ENCODE results near the gene TRMT2B. TPM values are rescaled to one million over a fixed set of nuclear protein-coding genes. Genes with fewer than 3 reads are reported as not detected.

Gene TRMT2B
- total and polyA plus RNA-seq, 10 of the 15 experiments (the other 5 are each of a cell fraction or from before 2014, with no cell fraction given): 2.5 to 14.2 (median 11.5) TPM

GRCh38 chrX:101051549-101052302 is at the start of gene TRMT2B (continued):
- TF ChIP-seq, protein P1, sequence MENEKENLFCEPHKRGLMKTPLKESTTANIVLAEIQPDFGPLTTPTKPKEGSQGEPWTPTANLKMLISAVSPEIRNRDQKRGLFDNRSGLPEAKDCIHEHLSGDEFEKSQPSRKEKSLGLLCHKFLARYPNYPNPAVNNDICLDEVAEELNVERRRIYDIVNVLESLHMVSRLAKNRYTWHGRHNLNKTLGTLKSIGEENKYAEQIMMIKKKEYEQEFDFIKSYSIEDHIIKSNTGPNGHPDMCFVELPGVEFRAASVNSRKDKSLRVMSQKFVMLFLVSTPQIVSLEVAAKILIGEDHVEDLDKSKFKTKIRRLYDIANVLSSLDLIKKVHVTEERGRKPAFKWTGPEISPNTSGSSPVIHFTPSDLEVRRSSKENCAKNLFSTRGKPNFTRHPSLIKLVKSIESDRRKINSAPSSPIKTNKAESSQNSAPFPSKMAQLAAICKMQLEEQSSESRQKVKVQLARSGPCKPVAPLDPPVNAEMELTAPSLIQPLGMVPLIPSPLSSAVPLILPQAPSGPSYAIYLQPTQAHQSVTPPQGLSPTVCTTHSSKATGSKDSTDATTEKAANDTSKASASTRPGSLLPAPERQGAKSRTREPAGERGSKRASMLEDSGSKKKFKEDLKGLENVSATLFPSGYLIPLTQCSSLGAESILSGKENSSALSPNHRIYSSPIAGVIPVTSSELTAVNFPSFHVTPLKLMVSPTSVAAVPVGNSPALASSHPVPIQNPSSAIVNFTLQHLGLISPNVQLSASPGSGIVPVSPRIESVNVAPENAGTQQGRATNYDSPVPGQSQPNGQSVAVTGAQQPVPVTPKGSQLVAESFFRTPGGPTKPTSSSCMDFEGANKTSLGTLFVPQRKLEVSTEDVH (IDR thresholded peaks at IDR 0.05; ENCODE audit: low read depth, partially characterized antibody): no peak
- TF ChIP-seq CHD4 (IDR thresholded peaks at IDR 0.05) (no peak), JUNB (IDR thresholded peaks at IDR 0.05) (no peak), TARDBP (IDR thresholded peaks at IDR 0.05; ENCODE audit: borderline replicate concordance) (no peak), HDGF (IDR thresholded peaks at IDR 0.05) (no peak), NFYB (IDR thresholded peaks at IDR 0.05; ENCODE audit: insufficient read depth, low read depth, low read length) (peak; percentile 58; the same call in 1 of the 2 replicates), POU2F2 (IDR thresholded peaks at IDR 0.05; ENCODE audit: borderline replicate concordance, low read depth, low read length) (no peak), MTA3 (IDR thresholded peaks at IDR 0.05; ENCODE audit: borderline replicate concordance, low read length) (no peak), NR2C2 (IDR thresholded peaks at IDR 0.05; ENCODE audit: borderline replicate concordance, control insufficient read depth, insufficient read length, low read depth) (no peak), SPI1 (IDR thresholded peaks at IDR 0.05; ENCODE audit: borderline replicate concordance, insufficient read depth, low read depth, low read length) (no peak), SP1 (IDR thresholded peaks at IDR 0.05; ENCODE audit: low read depth, low read length) (no peak), RB1 (IDR thresholded peaks at IDR 0.05; ENCODE audit: borderline replicate concordance) (0 out of 2 replicates have a peak, but pooled peaks have one; percentile 37), PKNOX1 (IDR thresholded peaks at IDR 0.05) (0 out of 2 replicates have a peak, but pooled peaks have one; percentile 11), IRF3 (IDR thresholded peaks at IDR 0.05) (no peak), MYB (IDR thresholded peaks at IDR 0.05; ENCODE audit: borderline replicate concordance, low read depth, low read length) (no peak), NFIC (IDR thresholded peaks at IDR 0.05; ENCODE audit: low read depth, low read length) (no peak), NFYA (IDR thresholded peaks at IDR 0.05; ENCODE audit: borderline replicate concordance, low read depth, low read length) (no peak), TCF3 (IDR thresholded peaks at IDR 0.05; ENCODE audit: borderline replicate concordance, insufficient read depth, low read depth, low read length) (no peak), WRNIP1 (IDR thresholded peaks at IDR 0.05; ENCODE audit: borderline replicate concordance, low read depth, low read length) (no peak)
- TF ChIP-seq, protein P2, sequence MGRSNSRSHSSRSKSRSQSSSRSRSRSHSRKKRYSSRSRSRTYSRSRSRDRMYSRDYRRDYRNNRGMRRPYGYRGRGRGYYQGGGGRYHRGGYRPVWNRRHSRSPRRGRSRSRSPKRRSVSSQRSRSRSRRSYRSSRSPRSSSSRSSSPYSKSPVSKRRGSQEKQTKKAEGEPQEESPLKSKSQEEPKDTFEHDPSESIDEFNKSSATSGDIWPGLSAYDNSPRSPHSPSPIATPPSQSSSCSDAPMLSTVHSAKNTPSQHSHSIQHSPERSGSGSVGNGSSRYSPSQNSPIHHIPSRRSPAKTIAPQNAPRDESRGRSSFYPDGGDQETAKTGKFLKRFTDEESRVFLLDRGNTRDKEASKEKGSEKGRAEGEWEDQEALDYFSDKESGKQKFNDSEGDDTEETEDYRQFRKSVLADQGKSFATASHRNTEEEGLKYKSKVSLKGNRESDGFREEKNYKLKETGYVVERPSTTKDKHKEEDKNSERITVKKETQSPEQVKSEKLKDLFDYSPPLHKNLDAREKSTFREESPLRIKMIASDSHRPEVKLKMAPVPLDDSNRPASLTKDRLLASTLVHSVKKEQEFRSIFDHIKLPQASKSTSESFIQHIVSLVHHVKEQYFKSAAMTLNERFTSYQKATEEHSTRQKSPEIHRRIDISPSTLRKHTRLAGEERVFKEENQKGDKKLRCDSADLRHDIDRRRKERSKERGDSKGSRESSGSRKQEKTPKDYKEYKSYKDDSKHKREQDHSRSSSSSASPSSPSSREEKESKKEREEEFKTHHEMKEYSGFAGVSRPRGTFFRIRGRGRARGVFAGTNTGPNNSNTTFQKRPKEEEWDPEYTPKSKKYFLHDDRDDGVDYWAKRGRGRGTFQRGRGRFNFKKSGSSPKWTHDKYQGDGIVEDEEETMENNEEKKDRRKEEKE (IDR thresholded peaks at IDR 0.05): no peak
- TF ChIP-seq, protein P3, sequence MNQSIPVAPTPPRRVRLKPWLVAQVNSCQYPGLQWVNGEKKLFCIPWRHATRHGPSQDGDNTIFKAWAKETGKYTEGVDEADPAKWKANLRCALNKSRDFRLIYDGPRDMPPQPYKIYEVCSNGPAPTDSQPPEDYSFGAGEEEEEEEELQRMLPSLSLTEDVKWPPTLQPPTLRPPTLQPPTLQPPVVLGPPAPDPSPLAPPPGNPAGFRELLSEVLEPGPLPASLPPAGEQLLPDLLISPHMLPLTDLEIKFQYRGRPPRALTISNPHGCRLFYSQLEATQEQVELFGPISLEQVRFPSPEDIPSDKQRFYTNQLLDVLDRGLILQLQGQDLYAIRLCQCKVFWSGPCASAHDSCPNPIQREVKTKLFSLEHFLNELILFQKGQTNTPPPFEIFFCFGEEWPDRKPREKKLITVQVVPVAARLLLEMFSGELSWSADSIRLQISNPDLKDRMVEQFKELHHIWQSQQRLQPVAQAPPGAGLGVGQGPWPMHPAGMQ (IDR thresholded peaks at IDR 0.05; ENCODE audit: borderline replicate concordance): no peak

Data from GM12878 (cell line).